HG03108 (cell line): Measurements from ENCODE around the gene CHD5.
"Not testable (repeated sequence)": the region's sequence is repeated elsewhere in the genome, so short reads cannot be mapped to it uniquely, and the experiment has no call there.

ENCODE experiments used
- ATAC-seq: cut with Tn5 transposase; IDR thresholded peaks from one replicate; pipeline ENCODE4 v1.9.1; 2021; ENCODE audit warnings: moderate library complexity; ENCODE audit not compliant: unreplicated experiment

CHD5 gene

DNA sequence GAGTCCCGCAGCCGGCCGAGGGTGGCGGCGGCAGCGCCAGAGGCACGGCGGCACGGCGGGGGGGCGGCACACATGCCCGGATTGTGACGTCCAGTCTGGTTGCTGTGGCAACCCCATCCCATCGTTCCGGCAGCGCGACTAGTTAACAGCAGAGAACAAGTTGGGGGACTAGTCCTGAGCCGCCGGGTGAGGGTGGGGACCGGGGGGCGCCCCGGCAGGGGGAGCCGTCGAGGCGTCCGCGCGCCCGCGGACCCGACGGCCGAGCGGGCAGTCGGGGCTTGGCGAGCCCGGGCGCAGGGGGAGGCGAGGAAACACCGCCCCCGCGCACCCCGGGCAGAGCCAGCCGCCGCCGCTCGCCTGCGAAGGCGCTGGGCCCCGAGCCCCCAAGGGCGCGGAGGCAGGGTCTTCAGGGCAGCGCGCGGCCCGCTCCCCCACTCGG is at the start of gene CHD5:
Gene CHD5, minus strand, starts transcription at position 54 of the 439 bp plus-strand sequence. CDS start 298 bp downstream, outside the sequence.
- no peak for ATAC-seq

- ATAC-seq = no peak
Observed at GRCh38 chr1:6225651-6226050, 45.5 kb upstream of the CHD5 start.

GRCh38 chr1:6224718-6225117 is 44.6 kb upstream of the CHD5 start:
- no peak for ATAC-seq

DNA sequence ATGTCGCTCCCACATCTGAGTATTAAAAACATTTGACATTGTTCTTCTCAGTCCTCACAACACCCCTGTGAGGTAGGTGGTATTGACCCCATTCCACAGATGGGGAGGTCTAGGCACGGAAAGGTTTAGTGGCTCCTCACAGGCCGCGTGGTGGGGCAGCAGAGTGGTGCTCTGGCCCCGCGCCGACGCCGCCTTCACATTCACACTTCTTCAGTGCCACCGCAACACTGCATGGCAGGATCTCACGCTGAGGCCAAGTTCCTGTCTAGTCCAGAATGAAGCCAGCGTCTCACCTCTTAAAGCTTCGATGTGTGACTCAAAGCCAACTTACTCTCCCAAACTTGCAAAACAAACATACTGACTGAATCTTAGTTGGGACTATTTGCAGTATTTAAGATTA is 43.5 kb upstream of the CHD5 start:
- ATAC-seq = no peak

- no peak for ATAC-seq
Observed at GRCh38 chr1:6222636-6223035, 42.5 kb upstream of the CHD5 start.

DNA sequence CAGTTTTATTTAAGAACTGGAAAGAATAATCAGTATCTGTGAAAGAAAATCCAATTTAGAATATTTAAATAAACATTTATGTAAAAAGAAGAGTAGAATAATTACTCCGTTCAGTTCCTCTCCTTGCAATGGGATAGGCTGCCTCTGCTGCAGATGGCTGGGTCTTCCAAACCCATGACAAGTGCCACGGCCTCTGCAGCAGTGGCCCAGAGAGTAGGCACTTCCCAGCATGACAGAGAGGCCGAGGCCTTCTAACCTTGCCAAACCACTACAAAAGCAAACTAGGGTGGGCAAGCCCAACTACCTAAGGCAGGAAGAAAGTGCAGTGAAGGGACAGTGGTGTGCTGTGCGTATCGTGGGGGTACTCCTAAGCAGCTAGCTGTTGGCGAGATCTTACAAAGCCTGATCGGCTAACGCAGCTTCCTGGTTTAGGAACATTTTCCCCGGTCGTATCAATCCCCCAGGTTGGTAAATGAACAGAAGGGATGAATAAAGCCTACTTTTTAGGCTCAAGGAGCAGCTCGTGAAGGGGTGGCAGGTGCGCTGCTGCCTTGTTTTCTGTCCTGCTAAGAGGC is 41.2 kb upstream of the CHD5 start:
- ATAC-seq = no peak

DNA sequence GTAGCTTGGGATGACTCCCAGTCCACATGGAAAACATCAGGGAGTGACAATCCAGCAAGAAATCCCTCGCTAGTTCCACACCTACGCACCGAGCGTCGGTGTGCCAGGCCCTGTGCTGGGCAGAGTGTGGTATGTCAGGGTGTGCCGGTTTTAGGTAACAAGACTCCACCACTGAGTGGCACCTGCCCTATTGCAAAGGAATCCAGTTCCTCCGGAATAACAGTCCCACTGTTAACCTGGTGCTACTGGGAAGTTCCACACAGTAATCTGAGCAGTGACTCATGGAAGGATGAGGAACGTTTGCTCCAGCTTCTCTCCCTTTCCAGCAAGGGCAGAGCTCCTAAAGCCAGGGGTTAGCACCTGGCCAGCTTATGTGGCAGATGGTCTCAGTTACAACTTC is 40.1 kb upstream of the CHD5 start:
- no peak for ATAC-seq

- not testable (repeated sequence) for ATAC-seq
Observed at GRCh38 chr1:6219641-6220040, 39.5 kb upstream of the CHD5 start.

GRCh38 chr1:6218375-6219164 is 38.4 kb upstream of the CHD5 start:
- ATAC-seq = no peak

DNA sequence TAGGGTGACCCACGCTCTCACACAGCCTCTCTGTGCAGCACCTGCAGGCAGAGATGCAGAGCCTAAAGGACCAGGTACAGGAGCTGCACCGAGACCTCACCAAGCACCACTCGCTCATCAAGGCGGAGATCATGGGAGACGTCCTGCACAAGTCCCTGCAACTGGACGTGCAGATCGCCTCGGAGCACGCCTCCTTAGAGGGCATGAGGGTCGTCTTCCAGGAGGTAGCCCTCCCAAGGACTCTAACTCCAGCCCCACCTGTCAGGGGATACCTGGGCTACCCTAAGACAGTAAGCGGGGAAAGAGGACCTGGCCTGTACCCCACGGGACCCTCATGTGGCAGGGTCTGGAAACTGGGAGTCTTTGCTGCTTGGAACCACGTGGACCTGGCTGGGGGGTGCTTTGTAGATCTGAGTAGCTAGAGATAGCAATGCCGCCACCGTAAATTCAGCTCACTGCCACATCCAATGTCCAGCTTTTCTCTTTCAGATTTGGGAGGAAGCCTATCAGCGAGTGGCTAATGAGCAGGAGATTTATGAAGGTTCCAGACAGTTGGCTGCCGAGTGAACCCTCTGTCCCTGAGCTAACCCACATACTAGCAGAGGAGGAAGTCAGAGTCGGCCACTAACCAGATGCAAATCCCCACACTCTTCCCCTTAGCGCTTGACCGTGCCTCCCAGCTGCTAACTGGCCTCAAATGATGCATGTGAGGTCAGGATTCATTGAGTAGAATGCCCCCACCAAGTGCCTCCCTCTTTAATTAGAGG is 32.3 kb upstream of the CHD5 start:
- ATAC-seq = no peak

DNA sequence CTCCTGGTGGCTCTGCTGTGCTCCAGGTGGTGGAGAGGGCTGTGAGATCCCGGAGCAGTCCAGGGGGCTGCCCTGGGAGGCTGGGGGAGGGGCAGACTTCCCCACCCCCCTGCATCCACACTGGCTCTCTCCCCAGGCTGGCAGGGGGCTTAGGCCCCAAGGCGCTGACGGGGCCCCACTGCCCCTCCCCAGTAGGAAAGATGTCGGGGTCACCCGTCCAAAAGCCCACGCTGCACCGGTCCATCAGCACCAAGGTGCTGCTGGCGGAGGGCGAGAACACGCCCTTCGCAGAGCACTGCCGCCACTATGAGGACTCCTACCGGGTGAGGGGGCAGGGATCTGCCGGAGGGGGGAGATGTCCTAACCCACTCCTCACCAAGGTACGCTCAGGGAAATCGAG is 31.6 kb upstream of the CHD5 start:
- ATAC-seq = no peak

DNA sequence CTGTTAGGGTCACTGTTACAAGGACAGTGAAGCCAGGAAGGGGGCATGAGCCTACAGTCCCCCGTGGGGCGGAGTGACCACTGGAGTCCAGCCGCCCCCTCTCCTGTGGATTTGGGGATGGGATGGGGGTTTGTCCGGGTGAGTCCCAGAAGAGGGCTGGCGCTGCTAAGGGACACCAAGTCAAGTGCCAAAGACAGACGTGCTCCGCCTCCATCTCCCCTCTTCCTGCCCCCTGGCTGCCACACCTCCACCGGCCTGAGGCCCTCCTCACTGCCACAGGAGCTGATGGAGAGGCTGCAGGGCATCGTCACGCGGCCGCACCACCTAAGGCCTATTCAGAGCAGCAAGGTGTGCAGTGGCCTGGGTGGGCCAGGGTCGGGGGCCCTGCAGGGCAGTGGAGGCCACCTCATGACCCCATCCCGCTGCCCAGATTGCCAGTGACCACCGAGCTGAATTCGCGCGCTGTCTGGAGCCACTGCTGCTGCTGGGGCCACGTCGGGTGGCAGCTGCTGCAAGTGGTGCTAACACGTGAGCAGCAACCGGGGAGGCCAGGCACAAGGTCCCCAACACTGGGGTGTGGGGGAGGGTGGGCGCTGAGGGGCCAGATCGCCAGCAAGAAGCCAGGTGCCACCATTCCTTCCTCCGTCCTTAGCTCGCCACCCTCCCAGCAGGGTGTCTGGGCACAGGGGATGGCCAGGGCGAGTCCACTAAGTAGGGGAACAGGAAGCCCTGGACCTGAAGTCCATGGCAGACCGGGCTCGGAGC is 30.7 kb upstream of the CHD5 start:
- ATAC-seq = no peak

- ATAC-seq = no peak
Observed at GRCh38 chr1:6209661-6210580, 29.8 kb upstream of the CHD5 start.

GRCh38 chr1:6208723-6209660 is 28.9 kb upstream of the CHD5 start:
- ATAC-seq = no peak

- ATAC-seq = no peak
Observed at GRCh38 chr1:6207921-6208320, 27.8 kb upstream of the CHD5 start.

- ATAC-seq = no peak
Observed at GRCh38 chr1:6207075-6207885, 27.2 kb upstream of the CHD5 start.

DNA sequence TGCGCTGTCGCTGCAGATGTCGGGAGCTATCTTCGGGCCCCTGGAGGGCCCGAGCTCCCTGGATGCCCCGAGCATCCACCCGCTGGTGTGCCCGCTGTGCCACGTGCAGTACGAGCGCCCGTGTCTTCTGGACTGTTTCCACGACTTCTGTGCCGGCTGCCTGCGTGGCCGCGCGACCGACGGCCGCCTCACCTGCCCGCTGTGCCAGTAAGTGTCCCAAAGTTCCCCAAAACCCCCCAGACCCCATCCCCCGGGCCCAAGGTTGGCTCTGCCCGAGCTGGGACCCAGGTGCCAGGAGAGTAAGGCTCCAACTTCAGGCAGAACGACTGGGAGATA is 26.4 kb upstream of the CHD5 start:
- no peak for ATAC-seq

- ATAC-seq = peak; percentile 58
Observed at GRCh38 chr1:6205849-6206519, 25.9 kb upstream of the CHD5 start, which contains the start of gene RNF207. Gene RNF207, plus strand, starts transcription at chr1:6206119. Its CDS starts 417 bp downstream, at chr1:6206536.
